Stimulated activated CD8-positive, alpha-beta memory T cell treated with anti-CD3 and anti-CD28 coated beads, Interleukin-12 subunit alpha, Interleukin-12 subunit beta, amount 100 ng/mL, for 4 hours (primary cell): ENCODE measurements around the gene SNRNP40.
"Not testable (repeated sequence)": the region's sequence is repeated elsewhere in the genome, so short reads cannot be mapped to it uniquely, and the experiment has no call there.

ENCODE experiments used
- DNase-seq: peaks from one replicate; pipeline ENCODE4 v3.0.0-alpha.2; 2020; ENCODE audit warnings: low read depth

The SNRNP40 gene

GRCh38 chr1:31282426-31282825 is 14.2 kb downstream of the SNRNP40 start:
- DNase-seq: not testable (repeated sequence)

- no peak for DNase-seq
These were observed 23.0 kb downstream of the SNRNP40 start for GRCh38 chr1:31273619-31274018.

DNA sequence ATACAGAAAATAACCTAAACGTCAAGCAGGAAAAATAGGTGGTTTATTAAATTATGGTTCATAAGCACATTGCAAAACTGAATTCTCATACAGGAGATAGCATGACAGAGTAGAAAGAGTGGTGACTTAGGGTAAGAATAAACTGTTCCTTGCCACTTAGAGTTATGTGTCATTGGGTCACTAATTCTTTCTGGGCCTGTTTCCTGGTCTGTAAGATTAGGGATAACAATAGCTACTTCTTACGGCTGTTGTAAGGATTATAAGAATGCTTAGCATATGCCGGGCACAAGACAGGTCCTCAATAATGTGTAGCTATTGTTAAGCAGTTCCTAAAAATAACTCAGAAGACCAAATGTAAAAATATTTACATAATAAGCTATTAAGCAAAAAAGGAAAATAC is 24.2 kb downstream of the SNRNP40 start:
- DNase-seq: no peak

DNA sequence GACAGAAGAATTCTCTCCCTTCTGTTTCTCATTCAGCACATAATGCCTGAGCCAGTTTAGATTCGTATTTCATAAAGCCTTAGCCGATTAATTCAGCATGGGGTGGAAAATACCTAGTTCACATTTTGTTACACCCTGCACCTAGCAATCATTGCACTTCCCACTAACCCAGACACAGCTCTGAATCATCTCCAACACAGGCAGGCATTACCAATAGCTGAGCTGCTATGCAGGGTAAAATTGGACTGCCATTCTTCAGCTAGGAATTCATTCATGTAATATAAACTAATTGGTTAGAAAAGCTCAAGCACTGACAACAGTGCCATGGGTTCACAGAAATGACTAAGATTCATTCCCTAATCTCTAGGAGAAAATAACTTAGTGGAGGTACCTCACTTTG is 30.0 kb downstream of the SNRNP40 start:
- no peak for DNase-seq

DNA sequence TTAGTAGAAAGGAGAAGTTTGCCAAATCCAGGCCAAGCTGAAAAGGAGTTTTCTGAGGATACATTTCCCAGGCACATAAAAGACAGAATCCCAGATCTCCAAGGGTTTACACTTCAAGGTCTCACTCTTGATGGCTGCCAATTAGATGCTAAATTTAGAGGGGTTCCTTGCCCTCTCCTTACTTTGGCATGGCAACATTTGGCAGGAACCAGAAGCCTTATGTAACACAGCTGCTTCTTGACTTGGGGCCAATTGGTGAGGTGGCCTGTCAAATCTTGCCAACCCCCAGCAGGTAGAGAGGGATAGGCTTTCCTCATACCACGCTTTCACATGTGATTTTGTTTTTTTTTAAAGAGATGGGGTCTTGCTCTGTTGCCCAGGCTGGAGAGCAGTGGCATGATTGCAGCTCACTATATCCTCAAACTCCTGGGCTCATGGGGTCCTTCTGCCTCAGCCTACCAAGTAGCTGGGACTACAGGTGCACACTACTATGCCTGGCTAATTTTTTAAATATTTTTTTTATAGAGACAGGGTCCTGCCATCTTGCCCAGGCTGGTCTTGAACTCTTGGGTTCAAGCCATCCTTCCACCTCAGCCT is 31.7 kb downstream of the SNRNP40 start:
- no peak for DNase-seq

- DNase-seq: no peak
These were observed 33.2 kb downstream of the SNRNP40 start for GRCh38 chr1:31263408-31263807.

DNA sequence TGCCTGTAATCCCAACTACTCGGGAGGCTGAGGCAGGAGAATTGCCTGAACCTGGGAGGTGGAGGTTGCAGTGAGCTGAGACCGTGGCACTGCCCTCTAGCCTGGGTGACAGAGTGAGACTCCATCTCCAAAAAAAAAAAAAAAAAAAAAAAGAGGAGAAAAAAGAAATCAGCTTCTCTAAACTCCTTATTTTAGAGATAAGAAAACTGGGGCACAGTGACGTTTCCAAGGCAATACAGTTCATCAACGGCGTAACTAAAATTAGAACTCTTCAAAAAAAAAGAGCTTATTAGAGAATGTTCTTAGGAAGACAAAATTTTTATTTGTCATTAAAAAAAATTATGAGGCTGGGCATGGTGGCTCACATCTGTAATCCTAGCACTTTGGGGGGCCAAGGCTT is 34.2 kb downstream of the SNRNP40 start:
- not testable (repeated sequence) for DNase-seq

DNA sequence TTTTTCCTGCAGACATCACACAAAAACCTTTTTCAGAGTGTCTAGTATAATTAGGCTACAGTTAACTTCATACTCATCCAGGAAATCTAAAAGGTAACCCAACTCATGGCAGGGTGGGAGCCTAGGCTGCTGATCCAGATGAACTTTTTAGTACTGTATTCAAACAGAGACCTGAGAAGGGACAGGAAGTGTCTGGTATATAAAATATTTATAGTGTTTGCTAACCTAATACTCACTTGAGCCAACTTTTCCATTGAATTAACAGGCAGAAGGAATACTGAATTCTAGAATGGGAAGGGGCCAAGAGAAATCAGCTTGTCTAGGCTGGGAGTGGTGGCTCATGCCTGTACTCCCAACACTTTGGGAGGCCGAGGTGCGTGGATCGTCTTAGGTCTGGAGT is 34.7 kb downstream of the SNRNP40 start:
- DNase-seq: no peak

- DNase-seq: no peak
These were observed 36.8 kb downstream of the SNRNP40 start for GRCh38 chr1:31259746-31260145.

DNA sequence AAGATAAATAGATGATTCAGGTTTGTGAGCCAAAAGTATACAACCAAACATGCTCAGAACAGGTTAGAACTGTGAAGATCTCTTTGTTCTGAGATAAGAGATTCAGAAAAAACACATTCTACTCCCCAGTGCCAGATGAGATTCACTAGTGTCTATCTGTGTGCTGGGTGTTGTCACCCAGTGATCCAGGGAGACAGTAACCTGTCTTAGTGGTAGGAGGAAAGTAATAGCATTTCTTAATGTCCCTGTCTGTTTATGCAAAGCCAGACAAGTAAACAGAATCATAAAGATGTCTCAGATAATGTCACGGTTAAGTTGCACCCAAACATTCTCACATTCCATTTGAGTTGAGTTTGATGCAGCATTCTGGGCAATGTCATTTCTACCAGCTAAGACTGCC is 38.0 kb downstream of the SNRNP40 start:
- no peak for DNase-seq

- DNase-seq: no peak
These were observed 39.4 kb downstream of the SNRNP40 start for GRCh38 chr1:31257213-31257612.

GRCh38 chr1:31249854-31250253 is 46.7 kb downstream of the SNRNP40 start:
- no peak for DNase-seq

- DNase-seq: no peak
These were observed 48.3 kb downstream of the SNRNP40 start for GRCh38 chr1:31248276-31248675.

DNA sequence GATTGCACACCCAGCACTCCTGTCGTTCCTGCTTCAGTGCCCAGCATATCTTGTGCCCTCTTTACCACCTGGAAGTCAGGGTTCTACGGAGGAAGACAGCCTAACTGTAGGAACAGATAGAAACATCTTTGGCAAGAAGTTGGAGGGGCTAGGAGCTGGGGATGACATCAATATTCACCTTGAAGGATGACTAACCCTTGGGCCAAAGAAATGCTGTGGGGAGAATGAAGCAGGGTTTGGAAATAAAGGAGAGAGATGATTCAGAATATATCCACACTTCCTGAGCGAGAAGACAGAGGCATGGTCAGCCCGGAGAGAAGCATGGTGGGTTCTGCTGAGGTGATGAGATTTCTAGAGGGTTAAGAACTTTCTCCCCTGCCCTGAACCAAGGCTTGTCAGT is 52.3 kb downstream of the SNRNP40 start:
- DNase-seq: no peak

- no peak for DNase-seq
These were observed 52.9 kb downstream of the SNRNP40 start for GRCh38 chr1:31243501-31244286.

DNA sequence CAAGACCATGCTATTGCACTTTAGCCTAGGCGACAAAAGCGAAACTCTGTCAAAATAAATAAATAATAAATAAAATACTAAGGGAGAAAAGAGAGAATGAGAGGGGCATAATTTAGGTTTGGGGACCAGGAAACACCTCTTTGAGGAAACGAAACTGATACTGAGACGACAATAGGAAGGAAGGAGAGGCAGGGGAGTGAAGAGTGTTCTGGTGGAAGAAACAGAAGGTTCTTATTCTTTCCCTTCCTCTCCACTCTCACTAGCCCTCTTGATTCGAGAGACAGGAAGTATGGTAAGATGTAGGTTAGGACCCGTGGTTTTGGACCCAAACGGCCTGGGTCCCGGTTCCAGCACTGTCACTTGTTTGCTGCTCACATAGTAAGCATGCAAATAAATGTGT is 55.3 kb downstream of the SNRNP40 start:
- no peak for DNase-seq

- DNase-seq: no peak
These were observed 56.8 kb downstream of the SNRNP40 start, which contains the start of gene NKAIN1 for GRCh38 chr1:31239653-31240241. Gene NKAIN1 (minus strand): TSS chr1:31239887. CDS start chr1:31239547, 340 bp downstream.

- no peak for DNase-seq
These were observed 57.5 kb downstream of the SNRNP40 start for GRCh38 chr1:31238986-31239613.

- DNase-seq: no peak
These were observed 58.0 kb downstream of the SNRNP40 start for GRCh38 chr1:31238612-31238985.

- no peak for DNase-seq
These were observed 61.7 kb downstream of the SNRNP40 start for GRCh38 chr1:31234870-31235269.

GRCh38 chr1:31234123-31234708 is 62.4 kb downstream of the SNRNP40 start:
- DNase-seq: no peak

DNA sequence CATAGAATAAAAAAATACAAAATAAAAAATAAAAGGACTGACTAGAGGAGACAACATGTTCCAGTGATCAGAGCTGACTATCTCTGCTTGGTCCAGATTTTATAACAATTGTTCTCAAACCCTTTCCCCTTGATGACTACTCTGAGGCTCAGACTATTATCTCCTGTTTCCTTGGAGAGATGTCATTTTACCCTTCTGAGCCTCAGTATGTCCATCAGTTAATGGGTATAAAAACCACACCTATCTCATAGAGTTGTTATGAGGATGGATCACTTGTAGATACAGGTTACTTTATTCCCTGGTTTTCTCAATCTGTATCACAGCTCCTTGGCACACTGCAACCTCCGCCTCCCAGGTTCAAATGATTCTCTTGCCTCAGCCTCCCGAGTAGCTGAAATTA is 63.9 kb downstream of the SNRNP40 start:
- no peak for DNase-seq

GRCh38 chr1:31231802-31232201 is 64.8 kb downstream of the SNRNP40 start:
- no peak for DNase-seq
